K562 (cell line): Measurements from ENCODE around the gene TP73. TPM values are rescaled to one million over a fixed set of nuclear protein-coding genes. Genes with fewer than 3 reads are reported as not detected.

Source experiments
- C11orf30 ChIP-seq: fragments of 450-650 bp; IDR thresholded peaks from 2 replicates; pipeline ENCODE4 v1.6.1; 2016; ENCODE audit warnings: low read depth, mild to moderate bottlenecking
- EGR1 ChIP-seq: fragments of 450-650 bp; conservative IDR thresholded peaks from 2 replicates; pipeline ENCODE4 v1.6.1; 2017; ENCODE audit warnings: mild to moderate bottlenecking
- ETV5 ChIP-seq: sonication (generic); formaldehyde crosslinking; IDR thresholded peaks from 2 replicates; pipeline ENCODE4 v1.4.0; 2020; ENCODE audit warnings: low read depth, mild to moderate bottlenecking, missing genetic modification reagents
- FOSL1 ChIP-seq: fragments of 200-800 bp; sonication (Bioruptor generic); conservative IDR thresholded peaks from 2 replicates; pipeline ENCODE4 v1.6.1; 2016; ENCODE audit warnings: missing genetic modification characterization, missing compliant biosample characterization
- FOXK1 ChIP-seq: sonication (generic); formaldehyde crosslinking; IDR thresholded peaks from 2 replicates; pipeline ENCODE4 v1.8.0; 2022; ENCODE audit warnings: missing genetic modification reagents, mild to moderate bottlenecking, borderline replicate concordance
- GABPB1 ChIP-seq: sonication (generic); formaldehyde crosslinking; IDR thresholded peaks from 2 replicates; pipeline ENCODE4 v1.8.0; 2022; ENCODE audit warnings: mild to moderate bottlenecking, missing genetic modification reagents
- KDM1A ChIP-seq, 2 experiments: fragments of 450-650 bp; IDR thresholded peaks; 2 replicates each; pipeline ENCODE4 v1.6.1; 2016; ENCODE audit warnings: mild to moderate bottlenecking in 2 of 2
- MAZ ChIP-seq, 2 experiments: fragments of 450-650 bp in 1 of 2; sonication (generic) in 1 of 2; formaldehyde crosslinking; IDR thresholded peaks in 1 of 2; conservative IDR thresholded peaks in 1 of 2; 2 replicates each; pipeline versions ENCODE4 v1.4.0 to v1.5.0; 2020; ENCODE audit warnings: mild to moderate bottlenecking in 1 of 2, missing genetic modification reagents in 1 of 2
- NCOA4 ChIP-seq: fragments of 450-650 bp; IDR thresholded peaks from 2 replicates; pipeline ENCODE4 v1.6.1; 2018; ENCODE audit warnings: mild to moderate bottlenecking; ENCODE audit not compliant: partially characterized antibody
- PHF8 ChIP-seq: fragments of 200-600 bp; sonication (generic); IDR thresholded peaks from 2 replicates; pipeline ENCODE4 v1.6.1; 2012; ENCODE audit warnings: mixed run types, mild to moderate bottlenecking, inconsistent platforms, low read length, moderate library complexity, borderline replicate concordance
- ZNF197 ChIP-seq: fragments of 200-800 bp; sonication (Bioruptor generic); IDR thresholded peaks from 2 replicates; pipeline ENCODE4 v1.6.1; 2016; ENCODE audit warnings: low read depth, missing genetic modification characterization, missing compliant biosample characterization
- ZNF263 ChIP-seq: sonication (generic); formaldehyde crosslinking; IDR thresholded peaks from 2 replicates; pipeline ENCODE4 v1.8.0; 2022; ENCODE audit warnings: mild to moderate bottlenecking, missing genetic modification reagents, borderline replicate concordance
- polyA plus RNA-seq, 8 experiments: library from polyadenylated mRNA; depleted of rRNA in 4 of 8; stranded (reverse) in 5 of 8; unstranded in 3 of 8; fragments of >200 nt; fragmentation: Nextera tagmentation in 2 of 8; fragmentation: Illumina TruSeq in 1 of 8; extraction: Ambion mirVana in 2 of 8; extraction: Trizol in 1 of 8; gene quantifications; 2 replicates each; pipeline versions ENCODE4 v1.2.1 to v1.2.3, GENCODE V29; 2011 to 2014; ENCODE audit warnings: inconsistent platforms in 1 of 8, missing spikeins in 1 of 8
- total RNA-seq, 7 experiments: library from RNA; depleted of rRNA in 6 of 7; stranded (reverse); fragments of >200 nt in 6 of 7; fragmentation: Illumina TruSeq in 2 of 7; extraction: Trizol in 2 of 7; gene quantifications; 2 replicates each; pipeline versions ENCODE4 v1.2.1 to v1.2.3, GENCODE V29; 2011 to 2021; ENCODE audit warnings: low replicate concordance in 1 of 7
- TF ChIP-seq, protein P1 (sequence below), 3 experiments: fragments of 200-800 bp in 1 of 3; fragments of 250-450 bp in 1 of 3; fragments of 450-650 bp in 1 of 3; sonication (Bioruptor Pico) in 1 of 3; sonication (Bioruptor generic) in 1 of 3; formaldehyde crosslinking in 1 of 3; IDR thresholded peaks; 2 replicates each; pipeline versions ENCODE4 v1.6.1 to v1.8.0; 2016 to 2022; ENCODE audit warnings: mild to moderate bottlenecking in 2 of 3, missing genetic modification characterization in 2 of 3, missing compliant biosample characterization in 1 of 3, moderate library complexity in 1 of 3
- TF ChIP-seq, protein P2 (sequence below), 3 experiments: fragments of 200-800 bp in 1 of 3; sonication (Bioruptor generic) in 1 of 3; sonication (generic) in 1 of 3; formaldehyde crosslinking in 1 of 3; IDR thresholded peaks; 2 replicates each; pipeline versions ENCODE4 v1.6.1 to v1.8.0; 2016 to 2022; ENCODE audit warnings: mild to moderate bottlenecking in 2 of 3, missing compliant biosample characterization in 2 of 3, missing genetic modification characterization in 2 of 3, missing genetic modification reagents in 1 of 3
- TF ChIP-seq, protein P3 (sequence below), 2 experiments: fragments of 200-800 bp in 1 of 2; sonication (Bioruptor generic) in 1 of 2; sonication (generic) in 1 of 2; formaldehyde crosslinking in 1 of 2; IDR thresholded peaks in 1 of 2; conservative IDR thresholded peaks in 1 of 2; 2 replicates each; pipeline versions ENCODE4 v1.5.0 to v1.6.1; 2016 to 2020; ENCODE audit warnings: missing compliant biosample characterization in 1 of 2, missing genetic modification characterization in 1 of 2, missing genetic modification reagents in 1 of 2

Gene TP73
- total and polyA plus RNA-seq, 9 of the 15 experiments (the other 6 are each of a cell fraction or from before 2014, with no cell fraction given): 0.07 to 1.6 (median 0.40) TPM; not detected in 2

DNA sequence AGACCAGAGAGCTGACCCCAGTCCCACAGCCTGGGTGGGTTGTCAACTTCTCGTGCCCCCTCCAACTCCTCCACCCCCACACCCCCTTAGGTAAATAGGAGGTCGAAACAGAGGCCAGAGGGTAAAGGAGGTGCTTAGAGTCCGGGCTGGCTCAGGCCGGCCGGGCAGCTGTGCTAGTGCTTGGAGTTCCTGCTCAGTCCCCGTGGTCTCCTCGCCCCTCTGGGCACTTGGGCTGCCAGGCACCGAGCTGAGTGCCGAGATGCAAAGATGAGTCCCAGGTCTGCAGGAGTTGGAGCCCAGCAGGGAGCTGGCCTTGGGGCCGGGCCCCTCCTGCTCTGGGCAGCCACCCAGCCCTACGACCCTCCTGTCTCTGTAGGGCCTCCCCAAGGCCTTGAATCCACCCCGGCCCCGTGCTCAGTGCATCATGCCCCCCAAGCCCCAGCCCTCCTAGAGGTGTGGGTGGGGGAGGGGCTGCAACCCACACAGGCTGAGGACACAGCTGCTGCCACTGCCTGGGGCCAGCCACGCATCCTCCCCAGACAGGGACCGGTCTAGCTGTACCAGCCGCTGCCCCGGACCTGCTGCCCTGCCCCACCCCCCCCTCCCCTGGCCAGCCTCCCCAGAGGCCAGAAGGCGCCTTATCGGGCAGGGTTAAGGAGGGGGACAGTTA, 122.1 kb downstream of the TP73 start (continued):
- TF ChIP-seq, protein P1, sequence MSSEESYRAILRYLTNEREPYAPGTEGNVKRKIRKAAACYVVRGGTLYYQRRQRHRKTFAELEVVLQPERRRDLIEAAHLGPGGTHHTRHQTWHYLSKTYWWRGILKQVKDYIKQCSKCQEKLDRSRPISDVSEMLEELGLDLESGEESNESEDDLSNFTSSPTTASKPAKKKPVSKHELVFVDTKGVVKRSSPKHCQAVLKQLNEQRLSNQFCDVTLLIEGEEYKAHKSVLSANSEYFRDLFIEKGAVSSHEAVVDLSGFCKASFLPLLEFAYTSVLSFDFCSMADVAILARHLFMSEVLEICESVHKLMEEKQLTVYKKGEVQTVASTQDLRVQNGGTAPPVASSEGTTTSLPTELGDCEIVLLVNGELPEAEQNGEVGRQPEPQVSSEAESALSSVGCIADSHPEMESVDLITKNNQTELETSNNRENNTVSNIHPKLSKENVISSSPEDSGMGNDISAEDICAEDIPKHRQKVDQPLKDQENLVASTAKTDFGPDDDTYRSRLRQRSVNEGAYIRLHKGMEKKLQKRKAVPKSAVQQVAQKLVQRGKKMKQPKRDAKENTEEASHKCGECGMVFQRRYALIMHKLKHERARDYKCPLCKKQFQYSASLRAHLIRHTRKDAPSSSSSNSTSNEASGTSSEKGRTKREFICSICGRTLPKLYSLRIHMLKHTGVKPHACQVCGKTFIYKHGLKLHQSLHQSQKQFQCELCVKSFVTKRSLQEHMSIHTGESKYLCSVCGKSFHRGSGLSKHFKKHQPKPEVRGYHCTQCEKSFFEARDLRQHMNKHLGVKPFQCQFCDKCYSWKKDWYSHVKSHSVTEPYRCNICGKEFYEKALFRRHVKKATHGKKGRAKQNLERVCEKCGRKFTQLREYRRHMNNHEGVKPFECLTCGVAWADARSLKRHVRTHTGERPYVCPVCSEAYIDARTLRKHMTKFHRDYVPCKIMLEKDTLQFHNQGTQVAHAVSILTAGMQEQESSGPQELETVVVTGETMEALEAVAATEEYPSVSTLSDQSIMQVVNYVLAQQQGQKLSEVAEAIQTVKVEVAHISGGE (CRISPR knock-in tag; IDR thresholded peaks at IDR 0.05): 0 out of 6 replicates have a peak, but pooled peaks of 1 of the 3 experiments have one; percentile 10
- TF ChIP-seq, protein P2, sequence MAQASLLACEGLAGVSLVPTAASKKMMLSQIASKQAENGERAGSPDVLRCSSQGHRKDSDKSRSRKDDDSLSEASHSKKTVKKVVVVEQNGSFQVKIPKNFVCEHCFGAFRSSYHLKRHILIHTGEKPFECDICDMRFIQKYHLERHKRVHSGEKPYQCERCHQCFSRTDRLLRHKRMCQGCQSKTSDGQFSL (CRISPR knock-in tag; IDR thresholded peaks at IDR 0.05): peak; percentile 81
- TF ChIP-seq, protein P2 (tag; IDR thresholded peaks at IDR 0.05): no peak
- TF ChIP-seq PHF8 (peak; percentile 9; the same call in 1 of the 2 replicates), KDM1A (IDR thresholded peaks at IDR 0.05) (peak in 1 of 2 experiments; percentile 90; a peak in 1 of 4 replicates), FOSL1 (tag) (peak; percentile 39), EGR1 (peak; percentile 63), ZNF197 (CRISPR knock-in tag) (0 out of 2 replicates have a peak, but pooled peaks have one; percentile 29), ETV5 (0 out of 2 replicates have a peak, but pooled peaks have one; percentile 16), ZNF263 (CRISPR knock-in tag) (0 out of 2 replicates have a peak, but pooled peaks have one; percentile 44), NCOA4 (no peak), MAZ (CRISPR knock-in tag; conservative IDR thresholded peaks at IDR 0.05 in 1 of 2, IDR thresholded peaks at IDR 0.05 in 1 of 2) (peak in 1 of 2 experiments; percentile 11; a peak in 1 of 4 replicates), C11orf30 (no peak), GABPB1 (CRISPR knock-in tag) (peak; percentile 34; the same call in 1 of the 2 replicates), FOXK1 (CRISPR knock-in tag) (no peak)
- TF ChIP-seq, protein P3, sequence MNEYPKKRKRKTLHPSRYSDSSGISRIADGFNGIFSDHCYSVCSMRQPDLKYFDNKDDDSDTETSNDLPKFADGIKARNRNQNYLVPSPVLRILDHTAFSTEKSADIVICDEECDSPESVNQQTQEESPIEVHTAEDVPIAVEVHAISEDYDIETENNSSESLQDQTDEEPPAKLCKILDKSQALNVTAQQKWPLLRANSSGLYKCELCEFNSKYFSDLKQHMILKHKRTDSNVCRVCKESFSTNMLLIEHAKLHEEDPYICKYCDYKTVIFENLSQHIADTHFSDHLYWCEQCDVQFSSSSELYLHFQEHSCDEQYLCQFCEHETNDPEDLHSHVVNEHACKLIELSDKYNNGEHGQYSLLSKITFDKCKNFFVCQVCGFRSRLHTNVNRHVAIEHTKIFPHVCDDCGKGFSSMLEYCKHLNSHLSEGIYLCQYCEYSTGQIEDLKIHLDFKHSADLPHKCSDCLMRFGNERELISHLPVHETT (CRISPR knock-in tag; conservative IDR thresholded peaks at IDR 0.05 in 1 of 2, IDR thresholded peaks at IDR 0.05 in 1 of 2): peak in 1 of 2 experiments; percentile 73; a peak in 1 of 4 replicates
